Activated CD8-positive, alpha-beta T cell treated with anti-CD3 and anti-CD28 coated beads for 36 hours (primary cell): ENCODE data around the gene SPINK8. TPM values are rescaled to one million over a fixed set of nuclear protein-coding genes. Genes with fewer than 3 reads are reported as not detected.

Experiments used
- ATAC-seq: fragments of 200-7000 bp; cut with Tn5 transposase; one replicate; pipeline ENCODE4 v1.10.0; 2021; ENCODE audit warnings: mild to moderate bottlenecking, moderate library complexity
- CTCF ChIA-PET: fragments of 350-600 bp; sonication (Branson Sonifier 250); formaldehyde crosslinking; loops from one replicate; lab custom pipeline; 2021; ENCODE audit warnings: antibody characterized with exemption; lab: Charles Lee
- POLR2A ChIA-PET: fragments of 350-600 bp; sonication (Branson Sonifier 250); formaldehyde crosslinking; loops from one replicate; lab custom pipeline; 2021; ENCODE audit warnings: antibody characterized with exemption; lab: Charles Lee
- DNase-seq: peaks from one replicate; pipeline ENCODE4 v3.0.0-alpha.2; 2020
- H3K27ac Mint-ChIP-seq: one replicate; pipeline ENCODE4 v1.8.0; 2021; ENCODE audit warnings: mild to moderate bottlenecking, mixed read lengths
- H3K27me3 Mint-ChIP-seq: one replicate; pipeline ENCODE4 v1.8.0; 2021; ENCODE audit warnings: mixed read lengths
- H3K36me3 Mint-ChIP-seq: one replicate; pipeline ENCODE4 v1.8.0; 2021; ENCODE audit warnings: low read depth, mixed read lengths
- H3K4me1 Mint-ChIP-seq: one replicate; pipeline ENCODE4 v1.8.0; 2021; ENCODE audit warnings: low read depth, mixed read lengths
- H3K4me3 Mint-ChIP-seq: one replicate; pipeline ENCODE4 v1.8.0; 2021; ENCODE audit warnings: mild to moderate bottlenecking, moderate library complexity, mixed read lengths
- H3K9me3 Mint-ChIP-seq: one replicate; pipeline ENCODE4 v1.8.0; 2021; ENCODE audit warnings: mixed read lengths
- intact Hi-C: fragments of 100-400 bp; cut with micrococcal nuclease; formaldehyde crosslinking; loops from one replicate; pipeline ENCODE4 v1.10.0; 2022
- total RNA-seq, 2 experiments: library from RNA; stranded (reverse); gene quantifications; one replicate each; pipeline ENCODE4 v1.2.3, GENCODE V29; 2021
- TF ChIP-seq, protein P1 (sequence below): fragments of 200-600 bp; IDR thresholded peaks from one replicate; pipeline ENCODE4 v1.8.0; 2022; ENCODE audit warnings: antibody characterized with exemption, mild to moderate bottlenecking

Gene SPINK8
- total RNA-seq, 2 experiments from 2014 or later: not detected

DNA sequence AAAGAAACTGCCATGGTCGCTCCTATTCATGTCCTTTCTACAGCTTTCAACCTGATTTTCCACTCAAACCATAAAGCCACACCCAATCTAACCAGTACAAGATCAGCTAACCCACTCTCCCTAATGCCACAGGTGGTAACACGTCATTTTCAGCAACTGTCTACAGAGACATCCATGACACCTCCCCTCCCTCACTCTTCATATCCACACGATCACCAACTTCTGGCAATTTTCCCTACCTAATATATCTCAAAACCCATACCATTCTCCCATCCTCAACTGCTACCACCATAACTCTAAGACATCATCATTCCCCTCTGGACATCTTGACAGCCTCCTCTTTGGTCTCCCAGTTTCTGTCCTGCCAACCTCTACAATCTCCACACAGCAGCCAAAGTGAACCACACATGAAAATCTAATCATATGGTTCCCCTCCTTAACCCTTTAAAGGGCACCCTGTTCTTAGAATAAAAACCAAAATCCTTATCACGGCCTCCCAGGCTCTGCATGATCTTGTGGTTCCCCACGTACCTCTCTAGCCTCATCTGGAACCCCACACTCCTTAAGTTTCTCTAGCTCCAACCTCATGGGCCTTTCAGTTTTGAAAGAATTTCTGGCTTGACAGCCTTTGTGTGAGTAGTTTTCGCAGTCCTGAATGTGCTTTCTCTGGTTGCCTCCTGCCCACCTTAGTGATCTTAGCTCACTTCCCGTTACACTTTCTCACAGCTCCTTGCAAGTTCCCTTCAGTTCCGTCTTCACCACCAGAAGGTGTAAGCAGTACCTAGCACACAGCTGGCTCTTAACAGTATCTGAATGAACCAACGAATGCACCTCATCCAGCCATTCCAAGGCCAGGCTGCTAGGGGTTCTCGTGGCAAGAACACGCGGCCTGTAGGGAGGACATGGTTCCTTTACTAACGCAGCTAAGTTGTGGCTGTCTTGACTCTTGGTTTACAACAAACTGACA is 33.4 kb downstream of the SPINK8 start:
- DNase-seq: peak; percentile 58
- Mint-ChIP-seq H3K27me3 (no peaks in the 10 kb centered on the region), H3K4me1 (peaks cover 37% of the 10 kb centered on the region), H3K27ac (peak overlapping the region; percentile 89), H3K9me3 (no peaks in the 10 kb centered on the region), H3K36me3 (peaks cover 48% of the 10 kb centered on the region), H3K4me3 (peak overlapping the region; percentile 86)
- TF ChIP-seq, protein P1, sequence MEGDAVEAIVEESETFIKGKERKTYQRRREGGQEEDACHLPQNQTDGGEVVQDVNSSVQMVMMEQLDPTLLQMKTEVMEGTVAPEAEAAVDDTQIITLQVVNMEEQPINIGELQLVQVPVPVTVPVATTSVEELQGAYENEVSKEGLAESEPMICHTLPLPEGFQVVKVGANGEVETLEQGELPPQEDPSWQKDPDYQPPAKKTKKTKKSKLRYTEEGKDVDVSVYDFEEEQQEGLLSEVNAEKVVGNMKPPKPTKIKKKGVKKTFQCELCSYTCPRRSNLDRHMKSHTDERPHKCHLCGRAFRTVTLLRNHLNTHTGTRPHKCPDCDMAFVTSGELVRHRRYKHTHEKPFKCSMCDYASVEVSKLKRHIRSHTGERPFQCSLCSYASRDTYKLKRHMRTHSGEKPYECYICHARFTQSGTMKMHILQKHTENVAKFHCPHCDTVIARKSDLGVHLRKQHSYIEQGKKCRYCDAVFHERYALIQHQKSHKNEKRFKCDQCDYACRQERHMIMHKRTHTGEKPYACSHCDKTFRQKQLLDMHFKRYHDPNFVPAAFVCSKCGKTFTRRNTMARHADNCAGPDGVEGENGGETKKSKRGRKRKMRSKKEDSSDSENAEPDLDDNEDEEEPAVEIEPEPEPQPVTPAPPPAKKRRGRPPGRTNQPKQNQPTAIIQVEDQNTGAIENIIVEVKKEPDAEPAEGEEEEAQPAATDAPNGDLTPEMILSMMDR: no peak
- ChIA-PET POLR2A (interaction anchor here (0.5 to 2.1 kb wide), 19 partner anchors 9 to 825 kb away, joined by 3 to 7 read pairs (median 3); partner anchors contain the start of genes ARIH2, CDC25A, SCAP and ZNF589), CTCF (interaction anchor here (0.8 to 3.2 kb wide), 10 partner anchors 26 to 336 kb away, joined by 3 to 20 read pairs (median 5); partner anchors contain the start of gene SLC26A6)
- peak; percentile 38 for ATAC-seq
- intact Hi-C loops: no loop called here

DNA sequence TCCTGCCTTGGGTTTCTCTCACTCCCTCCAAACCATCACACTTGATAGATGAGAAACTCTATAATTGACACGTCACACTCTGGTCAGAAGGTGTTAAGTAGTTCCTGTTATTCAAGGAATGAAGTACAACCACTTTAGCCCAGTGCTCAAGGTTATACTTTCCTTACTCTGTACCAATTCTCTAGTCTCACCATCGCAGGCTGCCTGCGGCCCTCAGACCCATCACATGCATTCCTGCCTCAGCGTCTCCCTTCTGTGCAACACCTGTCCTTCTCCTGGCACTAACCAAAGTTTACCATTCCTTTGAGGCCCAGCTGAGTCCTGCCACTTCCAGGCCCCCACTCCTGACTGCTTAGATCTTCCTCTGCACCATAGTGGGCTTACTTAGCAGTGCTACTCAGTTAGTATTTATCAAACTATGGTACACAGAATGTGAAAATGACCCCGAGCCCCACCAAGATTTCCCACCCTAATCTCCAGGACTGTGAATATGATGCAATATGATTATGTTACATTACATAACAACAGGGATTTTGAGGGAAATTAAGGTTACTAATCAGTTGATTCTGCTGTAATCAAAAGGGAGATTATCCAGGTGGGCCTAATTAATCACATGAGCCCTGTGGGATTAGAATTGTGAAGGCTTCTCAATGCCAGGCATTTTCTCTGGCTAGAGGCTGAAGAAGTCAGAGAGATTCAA is 36.2 kb downstream of the SPINK8 start:
- peaks cover 58% of the 10 kb centered on the region for H3K36me3 Mint-ChIP-seq
- ATAC-seq (no peak), DNase-seq (no peak)
- intact Hi-C loops: no loop called here
- H3K27me3 Mint-ChIP-seq: no peaks in the 10 kb centered on the region
- TF ChIP-seq, protein P1: no peak
- peaks cover 33% of the 10 kb centered on the region for H3K4me1 Mint-ChIP-seq
- ChIA-PET POLR2A (no interaction called here), CTCF (interaction anchor here (2.2 kb wide), 1 partner anchor 139 kb away, joined by 12 read pairs; no protein-coding TSS in a partner anchor)
- H3K4me3 Mint-ChIP-seq: no peak overlapping the region
- H3K27ac Mint-ChIP-seq: peak overlapping the region; percentile 0
- H3K9me3 Mint-ChIP-seq: no peaks in the 10 kb centered on the region

DNA sequence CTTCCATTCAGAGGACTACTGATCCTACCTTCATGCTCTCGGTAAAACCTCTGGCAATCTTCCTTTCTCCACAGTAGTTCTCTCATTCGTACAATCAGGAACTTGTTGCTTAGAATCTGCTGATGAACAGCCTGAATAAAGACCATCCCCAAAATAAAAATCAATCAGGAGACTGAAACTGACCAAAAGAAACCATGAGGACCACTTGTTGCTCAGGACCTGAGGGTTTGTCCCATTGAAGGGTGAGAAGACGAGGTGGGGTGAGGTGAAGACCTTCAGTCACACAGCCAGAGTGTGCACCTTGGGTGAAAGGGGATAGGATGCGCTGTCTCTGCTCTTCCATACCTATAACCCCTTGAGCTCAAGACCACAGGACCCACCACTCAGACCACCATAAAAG is 36.8 kb downstream of the SPINK8 start:
- POLR2A ChIA-PET: no interaction called here
- peaks cover 60% of the 10 kb centered on the region for H3K36me3 Mint-ChIP-seq

DNA sequence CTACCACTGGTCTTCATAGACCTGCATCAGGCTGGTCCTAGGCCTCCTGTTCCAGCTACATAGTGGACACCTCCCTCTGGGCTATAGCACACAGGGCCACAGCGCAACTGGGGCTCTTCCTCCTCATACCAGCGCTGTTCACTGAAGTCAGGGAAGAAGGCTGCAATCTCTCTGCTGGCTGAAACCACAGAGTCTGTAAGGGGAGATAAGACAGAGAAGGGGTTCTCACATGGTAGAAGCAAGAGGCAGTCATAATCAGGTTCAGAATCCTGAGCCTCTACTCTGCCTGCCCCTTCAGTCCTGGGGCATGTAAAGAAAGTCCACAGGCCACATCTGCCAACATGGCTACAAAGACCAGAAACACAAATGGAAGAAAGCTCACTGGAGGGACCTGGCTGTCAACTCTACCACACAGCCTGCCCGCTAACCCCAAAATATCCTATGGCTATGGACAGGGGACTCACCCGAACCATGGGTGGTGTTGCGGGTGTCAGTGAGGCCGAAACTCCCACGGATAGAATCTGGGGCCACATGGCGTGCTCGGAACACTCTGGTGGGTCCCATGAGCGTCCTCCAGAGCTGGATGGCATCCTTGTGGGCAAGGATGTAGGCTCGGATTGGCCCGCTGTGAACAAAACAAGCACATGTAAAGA is 38.7 kb downstream of the SPINK8 start:
- ChIA-PET CTCF (interaction anchor here (0.7 to 1.4 kb wide), 3 partner anchors 22 to 141 kb away, joined by 3 to 4 read pairs (median 4); no protein-coding TSS in a partner anchor), POLR2A (interaction anchor here (0.6 kb wide), 1 partner anchor 345 kb away, joined by 4 read pairs; no protein-coding TSS in a partner anchor)
- DNase-seq: no peak
- no peak for ATAC-seq
- H3K27ac Mint-ChIP-seq: no peak overlapping the region
- H3K27me3 Mint-ChIP-seq: no peaks in the 10 kb centered on the region
- H3K4me1 Mint-ChIP-seq: peaks cover 24% of the 10 kb centered on the region
- peaks cover 2% of the 10 kb centered on the region for H3K9me3 Mint-ChIP-seq
- peaks cover 55% of the 10 kb centered on the region for H3K36me3 Mint-ChIP-seq
- intact Hi-C loops: no loop called here
- no peak overlapping the region for H3K4me3 Mint-ChIP-seq
- TF ChIP-seq, protein P1: no peak

More for the DNA sequence above, 36.8 kb downstream of the SPINK8 start:
- H3K4me3 Mint-ChIP-seq: no peak overlapping the region
- ATAC-seq (no peak), DNase-seq (no peak)
- CTCF ChIA-PET: no interaction called here
- no peaks in the 10 kb centered on the region for H3K27me3 Mint-ChIP-seq
- peaks cover 2% of the 10 kb centered on the region for H3K9me3 Mint-ChIP-seq
- intact Hi-C loops: no loop called here
- peaks cover 30% of the 10 kb centered on the region for H3K4me1 Mint-ChIP-seq
- peak overlapping the region; percentile 15 for H3K27ac Mint-ChIP-seq
- TF ChIP-seq, protein P1: no peak
